ENCODE results near the gene IDH3B.

DNA sequence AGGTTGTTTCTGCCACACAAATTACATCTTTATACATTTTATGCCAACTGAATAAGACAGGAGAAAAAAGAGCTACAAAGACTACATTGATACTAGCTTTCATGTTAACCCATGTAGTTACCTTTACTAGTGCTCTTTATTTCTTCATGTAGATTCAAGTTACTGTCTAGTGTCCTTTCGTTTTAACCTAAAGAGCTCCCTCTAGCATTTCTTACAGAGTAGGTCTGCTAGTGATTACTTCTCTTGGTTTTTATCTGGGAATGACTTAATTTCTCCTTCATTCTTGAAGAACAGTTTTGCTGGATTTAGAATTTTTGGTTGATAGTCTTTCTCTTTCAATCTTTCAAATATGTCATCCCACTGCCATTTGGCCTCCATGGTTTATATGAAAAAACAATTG lies 32.8 kb downstream of the IDH3B start:
- TF ChIP-seq, protein P1, sequence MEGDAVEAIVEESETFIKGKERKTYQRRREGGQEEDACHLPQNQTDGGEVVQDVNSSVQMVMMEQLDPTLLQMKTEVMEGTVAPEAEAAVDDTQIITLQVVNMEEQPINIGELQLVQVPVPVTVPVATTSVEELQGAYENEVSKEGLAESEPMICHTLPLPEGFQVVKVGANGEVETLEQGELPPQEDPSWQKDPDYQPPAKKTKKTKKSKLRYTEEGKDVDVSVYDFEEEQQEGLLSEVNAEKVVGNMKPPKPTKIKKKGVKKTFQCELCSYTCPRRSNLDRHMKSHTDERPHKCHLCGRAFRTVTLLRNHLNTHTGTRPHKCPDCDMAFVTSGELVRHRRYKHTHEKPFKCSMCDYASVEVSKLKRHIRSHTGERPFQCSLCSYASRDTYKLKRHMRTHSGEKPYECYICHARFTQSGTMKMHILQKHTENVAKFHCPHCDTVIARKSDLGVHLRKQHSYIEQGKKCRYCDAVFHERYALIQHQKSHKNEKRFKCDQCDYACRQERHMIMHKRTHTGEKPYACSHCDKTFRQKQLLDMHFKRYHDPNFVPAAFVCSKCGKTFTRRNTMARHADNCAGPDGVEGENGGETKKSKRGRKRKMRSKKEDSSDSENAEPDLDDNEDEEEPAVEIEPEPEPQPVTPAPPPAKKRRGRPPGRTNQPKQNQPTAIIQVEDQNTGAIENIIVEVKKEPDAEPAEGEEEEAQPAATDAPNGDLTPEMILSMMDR (conservative IDR thresholded peaks at IDR 0.05; ENCODE audit: low read depth, low read length) = peak; percentile 38; the same call in 1 of the 2 replicates
- TF ChIP-seq EZH2 (IDR thresholded peaks at IDR 0.05; ENCODE audit: borderline replicate concordance, low read depth, low read length, poor library complexity, severe bottlenecking) = no peak

Measured in A673 (cell line).